ENCODE data around the gene ZSWIM2. TPM values are rescaled to one million over a fixed set of nuclear protein-coding genes. Genes with fewer than 3 reads are reported as not detected.
"Not testable (repeated sequence)": the region's sequence is repeated elsewhere in the genome, so short reads cannot be mapped to it uniquely, and the experiment has no call there.

Gene ZSWIM2, protein sequence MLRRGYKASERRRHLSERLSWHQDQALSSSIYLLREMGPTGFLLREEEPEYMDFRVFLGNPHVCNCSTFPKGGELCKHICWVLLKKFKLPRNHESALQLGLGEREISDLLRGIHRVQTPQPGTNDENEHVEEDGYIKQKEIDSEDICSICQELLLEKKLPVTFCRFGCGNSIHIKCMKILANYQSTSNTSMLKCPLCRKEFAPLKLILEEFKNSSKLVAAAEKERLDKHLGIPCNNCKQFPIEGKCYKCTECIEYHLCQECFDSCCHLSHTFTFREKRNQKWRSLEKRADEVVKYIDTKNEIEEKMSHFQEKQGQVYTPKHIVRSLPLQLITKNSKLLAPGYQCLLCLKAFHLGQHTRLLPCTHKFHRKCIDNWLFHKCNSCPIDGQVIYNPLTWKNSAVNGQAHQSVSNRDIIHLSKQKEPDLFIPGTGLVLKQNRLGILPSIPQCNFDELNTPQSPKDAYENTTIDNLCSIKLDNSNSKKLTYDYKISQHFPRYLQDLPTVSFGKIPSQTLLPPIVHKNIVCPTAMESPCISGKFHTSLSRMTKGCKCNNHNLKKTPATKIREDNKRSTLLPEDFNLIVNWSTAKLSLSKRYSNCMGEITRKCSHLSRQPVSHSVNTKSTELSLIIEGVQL
- not detected for polyA plus RNA-seq (ENCODE audit: insufficient read length in 4 of 4)

GRCh38 chr2:186848873-186849578 is at the start of gene ZSWIM2:
Gene ZSWIM2, minus strand, starts transcription at chr2:186849170. Its CDS starts 40 bp downstream, at chr2:186849130.
- peak; percentile 31 to 48 (median 44) for DNase-seq (ENCODE audit: low read depth in 4 of 4, low spot score in 3 of 4)

- not testable (repeated sequence) for DNase-seq (ENCODE audit: low read depth in 4 of 4, low spot score in 3 of 4)
Measured at GRCh38 chr2:186896220-186896619, 47.2 kb upstream of the ZSWIM2 start.

DNA sequence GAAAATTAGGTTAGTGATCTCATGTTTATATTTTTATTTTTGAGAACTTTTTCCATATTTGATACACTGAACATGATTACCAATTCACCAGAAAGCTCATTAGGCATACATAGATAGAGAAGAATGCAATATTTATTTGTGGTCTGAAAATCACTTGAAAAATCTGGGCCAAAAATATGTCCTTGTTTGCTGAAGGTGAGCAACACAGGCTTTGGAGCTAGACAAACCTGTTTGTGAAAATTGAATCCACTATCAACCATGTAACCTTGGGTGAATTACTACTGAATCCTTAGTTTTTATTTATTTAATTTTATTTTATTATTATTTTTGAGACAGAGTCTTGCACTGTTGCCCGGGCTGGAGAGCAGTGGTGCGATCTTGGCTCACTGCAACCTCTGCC is 46.5 kb upstream of the ZSWIM2 start:
- no peak for DNase-seq (ENCODE audit: low read depth in 4 of 4, low spot score in 3 of 4)

GRCh38 chr2:186894478-186894877 is 45.5 kb upstream of the ZSWIM2 start:
- no peak for DNase-seq (ENCODE audit: low read depth in 4 of 4, low spot score in 3 of 4)

- no peak for DNase-seq (ENCODE audit: low read depth in 4 of 4, low spot score in 3 of 4)
Measured at GRCh38 chr2:186892821-186893220, 43.9 kb upstream of the ZSWIM2 start.

GRCh38 chr2:186891185-186891621 is 42.2 kb upstream of the ZSWIM2 start:
- no peak for DNase-seq (ENCODE audit: low read depth in 4 of 4, low spot score in 3 of 4)

GRCh38 chr2:186889101-186889879 is 40.3 kb upstream of the ZSWIM2 start:
- no peak for DNase-seq (ENCODE audit: low read depth in 4 of 4, low spot score in 3 of 4)

GRCh38 chr2:186887107-186888090 is 38.4 kb upstream of the ZSWIM2 start:
- DNase-seq (ENCODE audit: low read depth in 4 of 4, low spot score in 3 of 4) = no peak

- no peak for DNase-seq (ENCODE audit: low read depth in 4 of 4, low spot score in 3 of 4)
Measured at GRCh38 chr2:186884587-186884986, 35.6 kb upstream of the ZSWIM2 start.

DNA sequence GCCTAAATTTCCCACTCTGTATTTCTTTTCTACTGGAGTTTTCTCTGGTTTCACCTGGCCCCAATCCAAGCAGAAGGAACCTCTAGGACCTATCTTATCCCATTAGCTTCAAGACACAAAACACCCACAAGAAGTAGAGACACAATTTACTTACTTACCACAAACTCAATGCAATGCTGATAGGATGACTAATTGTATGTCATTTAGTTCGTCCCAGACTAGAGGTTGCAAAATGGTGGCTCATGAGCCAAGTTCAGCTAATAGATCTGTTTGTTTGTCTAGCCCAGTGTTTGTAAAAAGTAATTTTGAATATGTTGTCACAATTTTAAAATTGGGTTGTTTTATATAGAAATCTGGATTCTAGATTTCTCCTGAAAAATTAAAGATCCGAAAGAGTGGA is 34.7 kb upstream of the ZSWIM2 start:
- no peak for DNase-seq (ENCODE audit: low read depth in 4 of 4, low spot score in 3 of 4)

GRCh38 chr2:186882511-186883071 is 33.6 kb upstream of the ZSWIM2 start:
- DNase-seq (ENCODE audit: low read depth in 4 of 4, low spot score in 3 of 4) = no peak

- no peak for DNase-seq (ENCODE audit: low read depth in 4 of 4, low spot score in 3 of 4)
Measured at GRCh38 chr2:186881660-186882059, 32.7 kb upstream of the ZSWIM2 start.

DNA sequence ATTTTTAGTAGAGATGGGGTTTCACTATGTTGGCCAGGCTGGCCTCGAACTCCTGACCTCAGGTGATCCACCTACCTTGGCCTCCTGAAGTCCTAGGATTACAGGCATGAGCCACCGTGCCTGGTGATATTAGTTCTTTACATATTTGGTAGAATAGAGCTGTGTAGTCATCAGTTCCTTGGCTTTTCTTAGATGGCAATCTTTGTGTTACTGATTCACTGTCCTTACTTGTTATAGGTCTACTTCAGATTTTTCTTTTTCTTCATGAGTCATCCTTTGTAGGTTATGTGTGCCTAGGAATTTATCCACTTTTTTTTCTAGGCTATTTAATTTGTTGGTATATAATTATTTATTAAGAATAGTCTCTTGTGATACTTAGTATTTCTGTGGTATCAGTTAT is 30.3 kb upstream of the ZSWIM2 start:
- DNase-seq (ENCODE audit: low read depth in 4 of 4, low spot score in 3 of 4) = no peak

DNA sequence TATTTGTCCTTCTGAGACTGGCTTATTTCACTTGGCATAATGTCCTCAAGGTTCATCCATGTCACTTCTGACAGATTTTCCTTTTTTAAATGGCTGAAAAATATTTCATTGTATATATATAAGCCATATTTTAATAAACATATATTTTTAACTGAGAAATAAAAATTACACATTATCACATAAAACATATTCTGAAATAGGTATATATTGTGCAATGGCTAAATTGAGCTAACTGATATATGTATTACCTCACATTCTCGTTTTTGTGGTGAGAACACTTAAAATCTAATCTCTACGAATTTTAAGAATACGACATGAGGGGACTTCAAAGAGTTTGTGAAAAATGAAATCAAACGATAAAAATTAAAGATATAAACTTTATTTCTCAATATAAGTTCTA is 25.7 kb upstream of the ZSWIM2 start:
- no peak for DNase-seq (ENCODE audit: low read depth in 4 of 4, low spot score in 3 of 4)

DNA sequence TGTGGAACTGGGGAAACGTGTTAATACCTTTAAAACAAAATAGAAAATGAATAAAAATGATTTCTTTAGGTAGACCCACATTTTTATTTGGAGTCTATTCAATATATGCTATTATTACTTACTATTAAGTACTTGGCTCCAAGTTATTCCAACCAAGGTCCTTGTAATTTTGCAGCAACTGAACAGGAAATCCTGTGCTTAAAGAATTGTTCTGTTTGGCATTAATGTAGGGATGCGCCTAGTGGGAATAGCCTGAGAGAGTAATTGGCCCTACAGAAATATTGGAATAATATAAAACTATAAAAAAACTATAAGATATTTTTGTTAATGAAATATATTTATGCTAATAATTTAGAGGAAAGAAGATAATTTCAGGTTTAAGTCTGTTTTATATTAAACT is 22.9 kb upstream of the ZSWIM2 start:
- DNase-seq (ENCODE audit: low read depth in 4 of 4, low spot score in 3 of 4) = no peak

DNA sequence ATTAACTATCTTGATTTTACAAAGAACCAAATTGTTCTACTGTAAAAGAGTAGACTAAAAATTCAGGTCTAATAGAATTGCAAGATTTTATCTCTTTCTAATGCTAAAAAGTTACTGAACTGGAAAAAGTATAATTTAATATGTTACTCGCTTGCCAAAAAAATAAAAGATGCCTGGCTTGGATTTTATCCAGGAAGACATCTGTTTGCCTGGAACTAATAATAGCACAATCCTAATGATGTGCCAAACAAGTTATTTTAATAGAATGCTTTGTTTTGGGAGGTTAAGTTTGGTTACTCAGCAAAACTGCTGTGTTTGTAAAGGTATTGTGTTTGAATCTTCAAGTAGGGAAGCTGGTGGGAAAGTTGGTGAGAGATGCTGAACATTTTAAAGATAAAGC is 19.4 kb upstream of the ZSWIM2 start:
- no peak for DNase-seq (ENCODE audit: low read depth in 4 of 4, low spot score in 3 of 4)

DNA sequence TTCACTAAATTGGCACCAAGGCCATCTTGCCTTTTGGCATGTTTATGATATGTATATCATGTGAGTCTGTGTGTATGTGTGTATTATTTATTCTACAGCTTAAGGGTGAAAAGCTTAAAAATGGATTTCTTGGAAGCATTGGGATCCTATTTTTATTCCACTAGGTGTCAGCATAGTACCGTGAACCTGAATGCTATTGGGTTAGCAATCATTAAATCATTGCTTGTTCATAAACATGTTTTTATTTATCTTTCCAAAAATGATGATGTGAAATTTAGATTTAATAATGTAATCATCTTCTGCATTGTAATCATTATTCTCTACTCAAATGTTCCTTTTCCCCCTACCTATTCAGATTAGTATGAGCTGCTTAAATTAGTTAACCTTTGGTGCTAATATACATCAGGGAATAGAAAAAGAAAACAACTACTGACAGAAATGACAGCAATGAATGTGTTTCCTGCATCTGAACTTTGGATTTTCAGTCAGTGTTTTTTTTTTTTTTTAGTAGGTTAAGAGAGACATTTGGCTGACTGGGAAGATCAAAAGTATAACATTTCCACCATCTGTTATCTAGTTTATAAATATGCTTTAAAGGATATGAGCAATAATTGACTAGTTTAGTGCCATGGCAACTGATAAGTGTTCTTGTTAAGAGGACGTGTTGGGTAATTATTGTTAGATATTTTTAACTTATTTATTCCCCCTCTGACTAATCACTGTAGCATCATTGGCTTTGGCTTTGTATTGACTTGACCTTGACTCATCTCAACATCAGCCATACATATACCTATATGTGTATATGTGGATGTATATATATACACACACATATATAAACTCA is 14.1 kb upstream of the ZSWIM2 start:
- DNase-seq (ENCODE audit: low read depth in 4 of 4, low spot score in 3 of 4) = no peak

DNA sequence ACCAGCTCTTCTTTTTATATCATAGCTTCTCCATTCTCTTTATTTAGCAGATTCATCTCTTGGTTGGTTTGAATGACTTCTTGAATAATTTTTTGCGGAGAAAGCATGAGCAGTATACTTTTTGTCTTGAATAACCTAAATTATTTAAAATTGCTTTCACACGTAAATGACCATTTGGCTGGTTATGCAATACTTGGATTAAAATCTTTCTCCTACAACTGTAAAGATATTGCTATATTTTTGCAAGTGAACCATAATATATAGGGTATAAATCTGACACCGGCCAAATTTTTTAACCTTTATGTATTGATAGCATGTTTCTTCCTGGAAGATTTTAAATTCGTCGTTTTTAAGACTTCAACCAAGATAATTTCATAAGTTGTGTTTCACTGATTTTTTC is 6.2 kb upstream of the ZSWIM2 start:
- DNase-seq (ENCODE audit: low read depth in 4 of 4, low spot score in 3 of 4) = no peak

Measured in left renal pelvis (tissue), 4 donors.